Endothelial cell (in vitro differentiated cells): ENCODE data around the gene CNTNAP1. TPM values are rescaled to one million over a fixed set of nuclear protein-coding genes. Genes with fewer than 3 reads are reported as not detected.

Source experiments
- DNase-seq: peaks from one replicate; pipeline ENCODE4 v3.0.0; 2021; ENCODE audit warnings: low spot score
- H3K27ac Mint-ChIP-seq: one replicate; pipeline ENCODE4 v1.8.0; 2021; ENCODE audit warnings: mixed read lengths, inconsistent platforms; ENCODE audit not compliant: unreplicated experiment
- H3K27me3 Mint-ChIP-seq: one replicate; pipeline ENCODE4 v1.8.0; 2021; ENCODE audit warnings: mild to moderate bottlenecking, moderate library complexity, mixed read lengths, inconsistent platforms; ENCODE audit not compliant: unreplicated experiment
- H3K36me3 Mint-ChIP-seq: one replicate; pipeline ENCODE4 v1.8.0; 2021; ENCODE audit warnings: mild to moderate bottlenecking, low read depth, mixed read lengths, inconsistent platforms; ENCODE audit not compliant: unreplicated experiment
- H3K4me1 Mint-ChIP-seq: one replicate; pipeline ENCODE4 v1.8.0; 2021; ENCODE audit warnings: mild to moderate bottlenecking, mixed read lengths, inconsistent platforms; ENCODE audit not compliant: unreplicated experiment
- H3K4me3 Mint-ChIP-seq: one replicate; pipeline ENCODE4 v1.8.0; 2021; ENCODE audit warnings: mild to moderate bottlenecking, mixed read lengths, inconsistent platforms; ENCODE audit not compliant: unreplicated experiment
- H3K9me3 Mint-ChIP-seq: one replicate; pipeline ENCODE4 v1.8.0; 2021; ENCODE audit warnings: mixed read lengths, inconsistent platforms; ENCODE audit not compliant: unreplicated experiment
- CTCF ChIP-seq: fragments of 200-600 bp; sonication (generic); IDR thresholded peaks from one replicate; pipeline ENCODE4 v1.5.0; 2021; ENCODE audit warnings: antibody characterized with exemption; ENCODE audit not compliant: unreplicated experiment
- total RNA-seq: library from RNA; stranded (reverse); fragmentation: NEBNext Ultra II Directional; extraction: Animal tissue kit (Norgen Biotek cat#: 25700); gene quantifications from one replicate; pipeline ENCODE4 v1.2.1, GENCODE V29; 2021; ENCODE audit not compliant: unreplicated experiment

CNTNAP1 gene
- total RNA-seq, 1 donor from 2014 or later, result 8.9 TPM

GRCh38 chr17:42677921-42678781 is 4.2 kb upstream of the CNTNAP1 start:
- H3K27ac Mint-ChIP-seq, result peak overlapping the region; percentile 94
- TF ChIP-seq CTCF, result no peak
- peaks cover 31% of the 10 kb centered on the region for H3K4me1 Mint-ChIP-seq
- DNase-seq, result peak; percentile 79
- no peaks in the 10 kb centered on the region for H3K9me3 Mint-ChIP-seq
- H3K4me3 Mint-ChIP-seq, result peak overlapping the region; percentile 92
- peaks cover 17% of the 10 kb centered on the region for H3K27me3 Mint-ChIP-seq
- no peaks in the 10 kb centered on the region for H3K36me3 Mint-ChIP-seq

- Mint-ChIP-seq H3K36me3 (no peaks in the 10 kb centered on the region), H3K27me3 (peaks cover 19% of the 10 kb centered on the region), H3K4me1 (peaks cover 33% of the 10 kb centered on the region), H3K9me3 (no peaks in the 10 kb centered on the region), H3K27ac (peak overlapping the region; percentile 94), H3K4me3 (peak overlapping the region; percentile 92)
- no peak for TF ChIP-seq CTCF
- no peak for DNase-seq
Measured at GRCh38 chr17:42678951-42679491, 3.3 kb upstream of the CNTNAP1 start.

- Mint-ChIP-seq H3K36me3 (peaks cover 4% of the 10 kb centered on the region), H3K4me1 (peaks cover 28% of the 10 kb centered on the region), H3K4me3 (no peak overlapping the region), H3K9me3 (no peaks in the 10 kb centered on the region), H3K27ac (peak overlapping the region; percentile 61), H3K27me3 (peaks cover 24% of the 10 kb centered on the region)
- TF ChIP-seq CTCF, result peak; percentile 86
- DNase-seq, result peak; percentile 86
Measured at GRCh38 chr17:42679492-42680330, 2.6 kb upstream of the CNTNAP1 start.

GRCh38 chr17:42680331-42680808 is 2.0 kb upstream of the CNTNAP1 start:
- Mint-ChIP-seq H3K4me1 (peaks cover 26% of the 10 kb centered on the region), H3K4me3 (peak overlapping the region; percentile 82), H3K27ac (peak overlapping the region; percentile 82), H3K27me3 (peaks cover 24% of the 10 kb centered on the region), H3K36me3 (peaks cover 7% of the 10 kb centered on the region), H3K9me3 (no peaks in the 10 kb centered on the region)
- no peak for TF ChIP-seq CTCF
- DNase-seq, result no peak
